H4 (cell line): ENCODE data around the gene REEP2. TPM values are rescaled to one million over a fixed set of nuclear protein-coding genes. Genes with fewer than 3 reads are reported as not detected.
"Not testable (repeated sequence)": the region's sequence is repeated elsewhere in the genome, so short reads cannot be mapped to it uniquely, and the experiment has no call there.

ENCODE experiments used
- DNase-seq: peaks from one replicate; pipeline ENCODE4 v3.0.0-alpha.2; 2015; ENCODE audit warnings: low spot score
- total RNA-seq: library from RNA; depleted of rRNA; stranded (reverse); fragments of >200 nt; shearing (Covaris generic); gene quantifications from 2 replicates; pipeline ENCODE4 v1.2.3, GENCODE V29; 2014

Gene REEP2
- total RNA-seq, 1 experiment from 2014 or later: 2.1 TPM

DNA sequence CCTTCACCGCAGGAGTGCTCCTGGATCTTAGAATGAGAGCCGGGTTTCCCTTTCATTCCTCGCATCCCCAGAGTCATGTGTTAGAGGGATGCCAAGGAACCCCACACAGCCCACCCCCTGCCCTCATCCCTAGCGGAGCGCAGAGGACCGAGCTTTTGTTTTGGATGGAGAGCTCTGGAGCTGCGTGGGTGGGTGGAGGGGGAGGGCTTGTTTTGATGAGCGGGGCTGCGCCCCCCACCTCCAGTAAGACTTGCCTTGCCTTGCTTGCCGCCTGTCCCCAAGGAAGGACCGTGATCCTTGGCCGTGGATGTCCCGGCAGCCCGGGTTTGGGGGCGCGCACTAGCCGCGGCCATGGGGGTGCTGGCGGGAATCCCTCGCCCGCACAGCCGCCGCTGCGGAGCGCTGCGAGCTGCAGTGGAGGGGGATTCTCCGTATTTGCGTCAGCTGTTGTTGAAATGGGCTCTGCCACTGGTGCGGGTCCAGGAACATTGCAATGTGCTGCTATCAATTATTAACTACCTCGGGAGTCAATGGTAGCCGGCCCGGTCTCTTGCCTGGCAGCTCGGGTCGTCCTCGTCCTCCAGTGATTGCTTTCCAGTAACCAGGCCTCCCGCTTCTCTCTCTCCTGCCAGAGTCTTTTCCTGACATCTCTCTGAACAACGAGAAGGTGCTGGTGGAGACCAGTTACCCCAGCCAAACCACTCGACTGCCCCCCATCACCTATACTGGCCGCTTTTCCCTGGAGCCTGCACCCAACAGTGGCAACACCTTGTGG, 27.5 kb downstream of the REEP2 start:
- no peak for DNase-seq

DNA sequence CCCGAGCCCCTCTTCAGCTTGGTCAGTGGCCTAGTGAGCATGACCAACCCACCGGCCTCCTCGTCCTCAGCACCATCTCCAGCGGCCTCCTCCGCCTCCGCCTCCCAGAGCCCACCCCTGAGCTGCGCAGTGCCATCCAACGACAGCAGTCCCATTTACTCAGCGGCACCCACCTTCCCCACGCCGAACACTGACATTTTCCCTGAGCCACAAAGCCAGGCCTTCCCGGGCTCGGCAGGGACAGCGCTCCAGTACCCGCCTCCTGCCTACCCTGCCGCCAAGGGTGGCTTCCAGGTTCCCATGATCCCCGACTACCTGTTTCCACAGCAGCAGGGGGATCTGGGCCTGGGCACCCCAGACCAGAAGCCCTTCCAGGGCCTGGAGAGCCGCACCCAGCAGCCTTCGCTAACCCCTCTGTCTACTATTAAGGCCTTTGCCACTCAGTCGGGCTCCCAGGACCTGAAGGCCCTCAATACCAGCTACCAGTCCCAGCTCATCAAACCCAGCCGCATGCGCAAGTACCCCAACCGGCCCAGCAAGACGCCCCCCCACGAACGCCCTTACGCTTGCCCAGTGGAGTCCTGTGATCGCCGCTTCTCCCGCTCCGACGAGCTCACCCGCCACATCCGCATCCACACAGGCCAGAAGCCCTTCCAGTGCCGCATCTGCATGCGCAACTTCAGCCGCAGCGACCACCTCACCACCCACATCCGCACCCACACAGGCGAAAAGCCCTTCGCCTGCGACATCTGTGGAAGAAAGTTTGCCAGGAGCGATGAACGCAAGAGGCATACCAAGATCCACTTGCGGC, 28.2 kb downstream of the REEP2 start:
- peak; percentile 41 for DNase-seq

DNA sequence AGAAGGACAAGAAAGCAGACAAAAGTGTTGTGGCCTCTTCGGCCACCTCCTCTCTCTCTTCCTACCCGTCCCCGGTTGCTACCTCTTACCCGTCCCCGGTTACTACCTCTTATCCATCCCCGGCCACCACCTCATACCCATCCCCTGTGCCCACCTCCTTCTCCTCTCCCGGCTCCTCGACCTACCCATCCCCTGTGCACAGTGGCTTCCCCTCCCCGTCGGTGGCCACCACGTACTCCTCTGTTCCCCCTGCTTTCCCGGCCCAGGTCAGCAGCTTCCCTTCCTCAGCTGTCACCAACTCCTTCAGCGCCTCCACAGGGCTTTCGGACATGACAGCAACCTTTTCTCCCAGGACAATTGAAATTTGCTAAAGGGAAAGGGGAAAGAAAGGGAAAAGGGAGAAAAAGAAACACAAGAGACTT, 28.9 kb downstream of the REEP2 start:
- DNase-seq: peak; percentile 40

DNA sequence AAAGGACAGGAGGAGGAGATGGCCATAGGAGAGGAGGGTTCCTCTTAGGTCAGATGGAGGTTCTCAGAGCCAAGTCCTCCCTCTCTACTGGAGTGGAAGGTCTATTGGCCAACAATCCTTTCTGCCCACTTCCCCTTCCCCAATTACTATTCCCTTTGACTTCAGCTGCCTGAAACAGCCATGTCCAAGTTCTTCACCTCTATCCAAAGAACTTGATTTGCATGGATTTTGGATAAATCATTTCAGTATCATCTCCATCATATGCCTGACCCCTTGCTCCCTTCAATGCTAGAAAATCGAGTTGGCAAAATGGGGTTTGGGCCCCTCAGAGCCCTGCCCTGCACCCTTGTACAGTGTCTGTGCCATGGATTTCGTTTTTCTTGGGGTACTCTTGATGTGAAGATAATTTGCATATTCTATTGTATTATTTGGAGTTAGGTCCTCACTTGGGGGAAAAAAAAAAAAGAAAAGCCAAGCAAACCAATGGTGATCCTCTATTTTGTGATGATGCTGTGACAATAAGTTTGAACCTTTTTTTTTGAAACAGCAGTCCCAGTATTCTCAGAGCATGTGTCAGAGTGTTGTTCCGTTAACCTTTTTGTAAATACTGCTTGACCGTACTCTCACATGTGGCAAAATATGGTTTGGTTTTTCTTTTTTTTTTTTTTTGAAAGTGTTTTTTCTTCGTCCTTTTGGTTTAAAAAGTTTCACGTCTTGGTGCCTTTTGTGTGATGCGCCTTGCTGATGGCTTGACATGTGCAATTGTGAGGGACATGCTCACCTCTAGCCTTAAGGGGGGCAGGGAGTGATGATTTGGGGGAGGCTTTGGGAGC, 29.5 kb downstream of the REEP2 start:
- DNase-seq: peak; percentile 53

DNA sequence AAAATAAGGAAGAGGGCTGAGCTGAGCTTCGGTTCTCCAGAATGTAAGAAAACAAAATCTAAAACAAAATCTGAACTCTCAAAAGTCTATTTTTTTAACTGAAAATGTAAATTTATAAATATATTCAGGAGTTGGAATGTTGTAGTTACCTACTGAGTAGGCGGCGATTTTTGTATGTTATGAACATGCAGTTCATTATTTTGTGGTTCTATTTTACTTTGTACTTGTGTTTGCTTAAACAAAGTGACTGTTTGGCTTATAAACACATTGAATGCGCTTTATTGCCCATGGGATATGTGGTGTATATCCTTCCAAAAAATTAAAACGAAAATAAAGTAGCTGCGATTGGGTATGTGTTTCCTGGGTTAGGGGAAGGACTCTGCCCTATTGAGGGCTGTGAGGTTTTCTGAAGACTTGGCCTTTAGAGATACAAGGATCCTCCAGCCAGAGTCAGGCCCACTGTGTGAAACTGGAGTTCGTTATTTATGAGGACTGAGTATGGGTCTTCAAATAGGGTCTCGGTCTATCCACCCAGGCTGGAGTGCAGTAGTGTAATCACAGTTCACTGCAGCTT, 30.2 kb downstream of the REEP2 start:
- no peak for DNase-seq

DNA sequence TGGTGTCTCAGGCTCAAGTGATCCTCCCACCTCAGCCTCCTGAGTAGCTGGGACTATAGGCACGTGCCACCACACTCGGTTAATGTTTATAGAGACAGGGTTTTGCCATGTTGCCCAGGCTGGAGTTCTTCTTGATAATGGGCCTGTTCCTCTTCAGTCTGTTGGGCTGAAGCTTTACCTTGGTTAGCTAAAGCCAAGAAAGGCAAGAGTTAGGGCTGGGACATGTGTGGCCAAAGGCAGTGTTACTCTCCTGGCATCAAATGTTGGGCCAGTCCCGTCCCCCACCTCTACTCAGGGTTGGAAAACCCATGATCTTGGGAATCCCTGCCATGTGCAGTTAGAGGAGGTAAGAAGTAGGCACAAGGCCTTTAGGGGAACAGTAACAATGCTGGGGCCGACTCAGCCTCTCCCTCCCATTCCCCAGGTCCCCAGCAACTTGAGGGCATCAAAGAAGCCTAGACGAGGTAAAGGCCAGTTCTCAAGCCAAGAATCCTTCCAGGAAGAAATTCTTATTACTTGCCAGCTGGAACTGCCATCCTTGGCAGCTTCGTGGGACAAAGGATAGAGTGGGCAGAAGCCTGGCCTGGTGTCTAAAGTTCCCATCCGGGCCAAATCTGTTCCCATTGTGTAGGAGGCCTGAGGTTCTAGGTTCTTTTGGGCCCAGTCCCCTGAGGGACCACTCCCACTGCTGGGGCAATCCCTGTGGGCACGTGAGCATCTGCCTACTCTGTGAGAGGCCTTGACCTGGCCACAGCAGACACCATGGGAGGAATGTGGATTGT, 30.9 kb downstream of the REEP2 start:
- DNase-seq: peak; percentile 92

DNA sequence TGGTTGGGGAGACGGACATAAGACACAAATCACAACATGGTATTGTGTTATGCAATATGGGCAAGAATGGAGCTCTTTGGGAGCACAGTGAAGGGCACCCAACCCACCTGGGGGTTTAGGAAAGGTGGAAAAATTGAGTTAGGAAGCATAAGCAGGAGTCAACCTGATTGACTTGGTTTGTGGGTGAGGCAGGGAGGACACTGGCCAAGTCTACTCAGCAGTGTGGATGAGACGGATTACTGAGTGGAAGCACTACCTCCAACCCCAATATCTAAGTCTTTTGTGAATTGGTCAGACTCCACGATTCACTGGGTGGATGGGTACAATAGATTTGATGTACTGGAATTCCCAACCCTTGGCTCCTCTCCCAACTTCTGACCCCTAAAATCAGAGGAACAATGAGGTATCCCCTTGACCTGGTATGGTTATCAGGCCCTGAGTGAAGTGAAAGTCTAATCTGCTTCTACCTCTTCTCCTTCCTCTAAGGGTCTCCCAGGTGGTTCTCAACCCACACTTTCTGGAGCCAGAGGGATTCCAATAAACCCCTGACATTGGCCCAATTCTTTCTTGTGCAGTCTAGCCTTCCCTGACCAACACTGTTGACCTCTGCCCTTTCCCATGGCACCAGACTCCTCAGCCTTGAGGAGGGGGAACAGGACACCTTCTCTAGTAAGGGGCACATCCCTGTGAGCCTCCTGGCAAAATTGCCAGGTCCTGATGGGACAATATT, 31.6 kb downstream of the REEP2 start:
- peak; percentile 91 for DNase-seq

DNA sequence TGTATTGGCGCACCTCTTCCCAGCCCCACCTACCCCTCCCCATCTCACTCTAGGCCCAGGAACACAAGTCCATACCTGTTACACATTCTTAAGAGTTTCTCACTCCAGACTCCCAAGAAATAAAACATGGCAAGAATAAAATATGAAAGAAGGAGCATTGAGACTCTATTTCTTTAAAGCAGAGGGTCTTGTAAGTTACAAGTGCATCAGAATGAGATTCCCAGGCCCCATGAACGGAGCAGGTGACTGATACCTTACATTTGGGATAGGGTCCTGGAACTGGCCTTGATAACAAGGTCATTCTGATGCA, 32.1 kb downstream of the REEP2 start:
- DNase-seq: no peak

DNA sequence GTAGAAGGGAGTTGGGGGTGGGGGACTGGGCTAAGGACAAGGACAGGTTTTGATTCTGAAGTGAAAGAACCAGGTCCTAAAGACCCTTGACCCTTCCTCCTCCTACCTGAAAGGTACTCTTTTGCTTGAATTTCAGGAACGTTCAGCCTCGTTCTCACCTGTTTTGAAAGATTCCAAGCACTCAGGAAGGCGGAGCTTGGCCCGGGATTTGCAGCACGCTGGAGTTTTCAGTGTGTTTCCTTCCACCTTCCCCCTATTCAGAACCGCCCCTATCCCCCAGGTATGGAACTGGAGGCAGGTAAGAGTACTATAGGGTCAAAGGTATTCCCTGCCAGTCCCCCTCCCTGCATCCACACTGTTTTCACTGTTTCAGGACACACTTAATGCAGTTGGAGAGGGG, 33.5 kb downstream of the REEP2 start:
- DNase-seq: no peak

DNA sequence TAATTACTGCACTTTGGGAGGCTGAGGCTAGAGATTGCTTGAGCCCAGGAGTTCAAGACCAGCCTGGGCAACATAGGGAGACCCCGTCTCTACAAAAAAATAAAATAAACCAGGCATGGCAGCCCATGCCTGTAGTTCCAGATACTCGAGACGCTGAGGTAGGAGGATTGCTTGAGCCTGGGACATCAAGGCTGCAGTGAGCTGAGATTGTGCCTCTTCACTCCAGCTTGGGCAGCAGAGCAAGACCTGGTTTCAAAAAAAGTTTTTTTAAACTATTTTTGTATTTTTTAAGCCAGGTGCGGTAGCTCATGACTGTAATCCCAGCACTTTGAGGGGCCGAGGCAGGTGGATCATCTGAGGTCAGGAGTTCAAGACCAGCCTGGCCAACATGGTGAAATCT, 34.3 kb downstream of the REEP2 start:
- not testable (repeated sequence) for DNase-seq

DNA sequence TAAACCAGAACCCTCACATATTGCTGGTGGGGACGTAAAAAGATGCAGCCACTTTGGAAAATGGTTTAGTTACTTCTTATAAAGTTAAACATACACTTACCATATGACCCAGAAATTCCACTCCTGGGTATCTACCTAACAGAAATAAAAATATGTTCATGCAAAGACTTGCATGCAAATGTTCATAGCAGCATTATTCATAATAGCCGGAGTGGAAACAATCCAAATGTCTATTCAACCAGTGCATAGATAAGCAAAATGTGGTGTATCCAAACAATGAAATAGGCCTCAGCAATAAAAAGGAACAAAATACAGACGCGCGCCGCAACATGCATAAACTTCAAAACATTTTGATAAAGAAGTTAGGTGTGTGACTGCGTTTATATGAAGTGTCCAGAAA, 38.1 kb downstream of the REEP2 start:
- no peak for DNase-seq

DNA sequence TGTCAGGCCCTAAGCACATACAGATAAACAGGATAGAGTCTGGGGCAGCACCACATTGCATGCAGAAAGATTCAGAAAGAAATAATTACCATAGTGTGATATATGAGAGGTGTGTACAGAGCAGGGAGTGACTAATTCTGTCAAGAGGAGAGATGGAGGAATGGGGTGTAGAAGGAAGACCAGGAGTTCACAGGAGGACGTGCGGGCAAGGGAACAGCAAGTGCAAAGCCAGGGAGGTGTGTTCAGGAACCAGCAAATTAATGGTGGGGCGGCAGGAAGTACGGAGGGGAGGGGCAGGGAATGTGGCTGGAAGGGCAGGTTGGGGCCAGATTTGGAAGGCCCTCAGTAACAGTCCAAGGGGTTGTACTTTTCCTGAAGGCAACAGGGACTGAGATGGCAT, 43.8 kb downstream of the REEP2 start:
- no peak for DNase-seq

DNA sequence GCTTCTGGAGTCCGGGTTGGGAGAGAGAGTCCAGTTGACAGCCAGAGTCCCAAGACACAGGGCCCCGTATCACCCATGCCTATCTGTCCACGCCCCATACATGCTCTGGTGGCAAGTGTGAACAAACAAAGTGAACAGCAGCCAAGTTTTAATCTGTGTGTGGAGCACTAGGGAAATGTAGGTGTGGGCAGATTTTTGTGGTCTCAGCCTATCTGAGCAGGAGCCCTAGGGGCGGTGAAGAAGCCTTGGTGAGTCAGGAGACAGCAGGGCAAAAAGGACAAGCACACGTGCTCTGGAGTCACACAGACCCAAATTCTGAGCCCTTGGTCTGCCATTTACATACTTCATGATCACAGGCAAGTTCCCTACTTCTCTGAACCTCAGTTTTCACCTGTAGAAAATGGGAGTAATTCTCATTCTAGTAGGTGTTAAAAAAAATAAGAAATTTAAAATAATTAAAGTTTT, 49.7 kb downstream of the REEP2 start:
- DNase-seq: peak; percentile 59

DNA sequence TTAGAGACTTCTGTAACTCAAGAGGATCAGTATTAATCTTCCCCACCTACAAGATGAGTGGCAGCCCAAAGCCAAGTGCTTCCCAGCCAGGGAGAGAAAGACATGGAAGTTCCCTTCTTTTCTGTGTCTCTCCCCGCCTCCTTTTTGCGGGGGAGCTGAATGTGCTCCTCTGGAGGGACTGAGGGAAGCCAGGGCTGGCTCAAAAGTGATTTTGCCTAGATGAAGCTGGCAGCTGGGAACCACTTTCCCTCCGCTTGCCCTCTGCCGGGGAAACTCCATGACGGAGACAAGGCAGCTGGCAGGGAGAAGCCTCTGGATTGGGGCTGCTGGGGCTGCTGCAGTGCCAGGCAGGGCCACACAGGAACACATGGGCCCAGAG, 50.8 kb downstream of the REEP2 start:
- no peak for DNase-seq

DNA sequence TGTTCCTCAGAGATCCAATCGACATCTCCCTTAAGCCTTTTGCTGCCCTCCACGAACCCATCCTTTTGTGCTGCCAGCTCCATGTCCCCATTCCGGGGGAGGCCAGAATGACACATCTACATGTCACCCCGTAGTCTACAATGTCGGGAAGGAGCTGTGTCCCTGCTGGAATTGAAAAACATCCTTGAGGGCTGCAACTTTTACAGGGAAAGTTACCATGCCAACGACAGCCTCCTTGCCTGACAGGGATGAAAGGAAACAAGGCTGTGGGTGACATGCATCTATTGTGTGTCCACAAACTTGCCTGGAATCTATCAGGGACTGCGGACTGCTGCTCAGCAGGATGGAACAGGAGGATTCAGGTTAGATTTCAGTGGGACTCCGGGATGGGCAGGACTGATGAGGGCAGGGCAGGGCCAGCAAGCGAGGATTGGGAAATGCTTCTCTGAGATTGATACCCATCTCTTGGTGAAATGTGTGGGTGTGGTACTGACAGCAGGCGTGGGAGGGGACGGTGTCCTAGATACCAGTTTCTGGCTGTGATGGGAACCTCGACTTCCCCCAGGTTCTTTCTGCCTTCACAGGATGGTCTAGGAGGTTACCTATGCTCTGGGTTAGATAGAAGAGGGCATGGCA, 51.9 kb downstream of the REEP2 start:
- no peak for DNase-seq

DNA sequence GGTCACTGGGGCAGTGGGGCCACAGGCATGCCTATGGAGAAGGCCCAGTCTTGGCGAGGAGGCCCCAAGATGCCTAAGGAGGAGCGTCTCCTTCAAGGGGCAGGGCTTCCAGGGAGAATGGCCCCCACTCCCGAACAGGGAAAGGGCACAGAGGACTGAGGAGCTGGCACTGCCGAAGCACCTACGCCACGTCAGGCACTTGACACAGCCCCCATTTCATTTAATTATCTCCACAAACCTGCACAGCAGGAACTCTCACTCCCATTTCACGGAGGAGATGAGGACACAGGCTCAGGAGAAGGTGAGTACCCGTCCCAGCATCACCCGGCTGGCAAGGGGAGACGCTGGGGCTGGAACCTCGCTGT, 52.4 kb downstream of the REEP2 start:
- DNase-seq: no peak

DNA sequence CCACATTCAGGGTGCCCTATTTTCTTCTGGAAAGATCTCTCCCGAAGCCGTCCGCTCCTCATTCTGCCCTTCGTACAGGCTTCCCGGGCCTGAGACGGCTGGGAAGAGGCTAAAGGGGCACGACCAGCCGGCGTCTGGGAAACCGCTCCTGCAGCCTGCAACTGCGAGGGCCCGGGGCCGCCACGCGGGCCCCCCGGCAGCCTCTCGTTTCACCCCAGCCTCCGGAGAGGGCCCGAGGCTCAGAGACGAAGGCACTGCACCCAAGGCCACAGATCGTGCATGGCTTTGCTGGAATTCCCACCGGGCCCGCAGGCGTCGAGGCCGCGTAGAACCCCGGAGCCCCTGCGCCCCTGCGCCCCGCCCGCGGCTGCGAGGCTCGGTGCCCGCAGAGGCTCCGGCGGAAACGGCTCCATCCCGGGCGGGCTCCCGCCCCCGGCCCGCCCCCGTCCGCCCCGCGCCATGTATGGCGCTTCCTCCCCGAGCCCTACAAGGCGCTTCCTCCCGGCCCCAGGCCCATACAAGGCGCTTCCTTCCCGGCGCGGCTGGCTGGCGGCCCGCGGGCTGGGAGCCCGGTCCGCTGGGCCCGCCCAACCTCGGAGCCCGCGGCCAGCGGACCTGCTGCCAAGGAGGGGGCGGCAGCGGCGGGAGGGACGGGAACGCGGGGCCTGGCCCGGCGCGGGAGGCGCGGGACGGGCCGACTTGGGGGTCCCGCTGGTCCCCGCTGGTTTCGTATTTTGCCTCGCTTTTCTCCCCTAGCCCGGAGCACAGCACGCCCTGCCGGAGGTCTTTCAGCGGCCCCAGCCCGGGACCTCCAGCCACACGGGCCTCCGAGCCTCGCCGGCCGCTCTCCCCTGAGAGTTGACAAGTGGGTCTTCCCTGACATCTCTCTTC, 53.1 kb downstream of the REEP2 start:
- DNase-seq: peak; percentile 89

DNA sequence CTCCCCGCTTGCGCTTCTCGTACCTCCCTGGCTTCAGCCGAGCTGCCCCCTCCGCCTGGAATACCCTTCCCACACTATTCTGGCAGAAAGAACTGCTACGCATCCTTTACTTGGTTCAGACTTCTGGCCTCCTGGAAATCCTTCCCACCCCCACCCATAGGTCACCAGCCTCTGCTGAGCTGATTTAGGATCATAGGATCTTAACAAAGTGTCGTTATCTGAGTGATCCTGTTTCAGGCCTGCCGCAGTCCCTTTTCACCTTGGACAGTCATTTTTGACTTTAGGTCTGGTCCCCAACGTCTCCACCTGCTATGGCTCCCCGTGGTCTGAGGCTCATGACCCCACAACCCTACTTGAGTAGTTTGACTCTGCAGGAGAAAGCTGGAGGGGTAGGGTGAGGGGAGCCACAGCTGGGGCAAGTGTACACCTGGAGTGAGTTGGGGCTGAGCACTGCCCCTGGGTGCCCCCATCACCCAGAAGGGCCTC, 53.7 kb downstream of the REEP2 start:
- DNase-seq: no peak

DNA sequence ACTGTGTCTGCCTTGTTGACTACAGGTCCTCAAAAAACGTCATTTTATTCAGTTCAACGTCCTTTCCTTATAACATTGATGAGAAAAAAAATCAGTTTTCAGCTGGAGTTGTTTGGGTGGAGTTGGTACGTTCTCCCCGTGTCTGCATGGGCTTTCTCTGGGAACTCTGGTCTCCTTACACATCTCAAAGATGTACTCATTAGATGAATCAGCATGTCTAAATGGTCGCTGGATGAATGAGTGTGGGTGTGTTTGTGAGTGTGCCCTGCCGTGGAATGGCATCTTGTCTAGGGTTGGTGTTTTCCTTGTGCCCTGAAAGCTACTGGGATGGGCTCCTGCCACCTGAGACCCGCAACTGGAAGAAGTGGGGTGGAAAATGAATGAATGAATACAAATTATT, 56.5 kb downstream of the REEP2 start:
- no peak for DNase-seq
